NCI-H748 (cell line): ENCODE data around the gene RBM41.
A peak's percentile ranks its signal among the peaks of the same experiment; 100 is the strongest.

Experiments used
- DNase-seq: peaks from one replicate; lab custom pipeline; 2025; ENCODE audit not compliant: unreplicated experiment; lab: John Stamatoyannopoulos, UW

RBM41 gene

GRCh38 chrX:107029752-107030151 is 88.9 kb downstream of the RBM41 start:
- no peak for DNase-seq

GRCh38 chrX:107025545-107025944 is 93.1 kb downstream of the RBM41 start:
- DNase-seq, result peak; percentile 48

DNA sequence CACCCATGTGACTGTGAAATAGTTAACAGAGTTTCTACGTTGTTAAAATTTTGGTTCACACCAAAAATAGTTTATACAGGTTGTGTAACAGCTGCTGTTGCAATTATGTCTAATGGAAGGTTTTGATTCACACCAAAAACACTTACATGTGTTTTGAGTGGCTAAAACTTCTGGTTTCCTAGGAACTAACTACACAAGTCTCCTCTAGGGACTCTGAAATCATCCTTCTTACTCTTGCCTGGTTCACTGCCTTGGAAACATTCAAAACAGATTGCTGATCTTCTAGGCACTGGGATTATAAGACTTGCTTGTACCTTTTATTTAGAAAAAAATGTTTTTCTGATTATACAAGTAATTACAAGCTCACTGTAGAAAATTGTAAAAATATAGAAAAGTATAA is 103.7 kb downstream of the RBM41 start:
- DNase-seq, result no peak
